CD1c-positive myeloid dendritic cell (primary cell): ENCODE results near the gene FAM43A.

Source experiments
- DNase-seq: peaks from one replicate; pipeline ENCODE4 v3.0.0-alpha.2; 2016; ENCODE audit errors: extremely low spot score

FAM43A gene

DNA sequence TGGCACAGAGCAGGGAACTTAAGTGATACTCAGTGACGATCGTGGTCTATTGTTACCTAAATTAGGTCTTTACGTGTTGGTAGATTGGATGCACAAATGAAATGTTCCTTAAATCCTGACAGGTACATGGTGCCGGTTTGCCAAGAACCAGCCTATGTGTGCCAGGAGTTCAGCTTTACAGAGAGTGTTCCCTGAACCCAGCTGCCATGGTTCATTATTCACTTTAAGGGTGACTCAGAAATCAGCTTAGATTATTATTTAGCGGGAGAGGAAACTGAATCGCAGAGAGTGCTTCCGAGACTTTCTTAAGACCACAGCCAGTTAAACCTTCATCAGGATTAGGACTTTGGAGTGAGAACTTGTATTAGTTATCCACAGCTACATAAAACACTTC lies 21.5 kb downstream of the FAM43A start:
- no peak for DNase-seq

DNA sequence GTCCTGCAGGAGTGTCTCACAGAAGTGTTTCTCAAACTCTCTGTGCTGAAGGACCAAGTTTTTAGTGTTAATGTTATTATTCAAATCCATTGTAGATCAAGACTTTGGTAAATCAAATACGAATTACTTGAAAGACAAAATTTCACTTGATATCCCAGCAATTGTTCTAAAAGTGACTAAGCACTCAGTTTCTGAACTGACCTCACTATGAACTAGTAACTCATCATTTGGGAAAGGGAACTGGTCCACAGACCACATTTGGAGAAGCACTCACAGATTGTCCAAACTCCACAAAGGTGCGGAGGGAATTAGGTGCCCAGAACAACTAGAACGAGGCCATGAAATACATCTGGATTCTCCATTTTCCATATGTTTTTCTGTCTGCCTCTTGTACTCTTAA lies 25.6 kb downstream of the FAM43A start:
- DNase-seq = peak; percentile 17

DNA sequence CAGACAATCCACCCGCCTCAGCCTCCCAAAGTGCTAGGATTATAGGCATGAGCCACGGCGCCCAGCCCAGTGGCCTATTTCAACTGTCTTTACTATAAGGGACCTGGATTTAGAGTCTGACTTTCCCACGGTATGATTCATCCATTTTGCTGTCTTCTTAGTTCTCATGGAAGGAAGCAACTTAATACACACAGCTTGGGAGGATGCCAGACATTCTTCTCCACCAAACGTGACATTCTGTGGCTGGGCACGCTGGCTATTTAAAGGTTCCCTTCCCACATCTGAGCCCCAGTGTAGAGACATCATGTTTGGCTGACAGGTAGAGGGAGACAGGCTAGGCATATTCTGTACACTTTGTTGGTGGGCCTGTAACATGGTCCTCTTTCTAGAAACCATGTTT lies 26.2 kb downstream of the FAM43A start:
- no peak for DNase-seq

DNA sequence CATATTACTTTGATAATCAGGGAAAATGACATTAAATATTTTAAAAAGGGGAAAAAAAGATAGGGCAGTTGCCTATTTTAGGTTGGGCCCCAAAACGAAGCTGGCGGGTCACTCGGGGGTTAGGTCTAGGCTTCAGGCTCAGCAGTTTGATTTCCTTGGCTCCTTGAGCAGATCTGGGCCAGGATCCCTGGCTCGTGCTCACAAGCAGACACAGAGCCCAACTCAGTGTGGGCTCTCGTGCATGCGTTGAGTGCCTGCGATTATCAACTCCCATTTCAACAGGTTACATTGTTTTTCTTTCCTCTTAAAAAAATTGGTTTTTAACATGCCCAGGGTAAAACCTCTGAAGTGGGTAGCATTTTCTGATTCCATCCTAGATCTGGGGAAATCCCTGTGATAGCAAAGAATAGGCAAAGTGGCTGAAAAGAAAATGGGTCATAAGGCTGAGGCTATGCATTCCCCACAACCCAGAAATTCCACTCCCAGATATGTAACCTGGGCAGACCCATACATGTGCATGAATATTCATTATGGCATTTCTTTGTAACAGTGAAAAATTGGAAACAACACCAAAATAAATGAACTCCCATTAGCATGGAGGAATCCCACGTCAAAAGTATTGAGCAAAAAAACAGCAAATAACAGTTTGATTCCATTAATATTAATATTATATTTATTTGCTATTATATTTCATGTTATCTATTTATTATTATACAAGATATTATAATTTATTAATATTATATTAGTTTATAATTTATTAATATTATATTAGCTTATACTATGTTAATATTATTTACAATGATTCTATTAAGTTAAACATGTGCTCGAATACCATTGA lies 27.8 kb downstream of the FAM43A start:
- no peak for DNase-seq

DNA sequence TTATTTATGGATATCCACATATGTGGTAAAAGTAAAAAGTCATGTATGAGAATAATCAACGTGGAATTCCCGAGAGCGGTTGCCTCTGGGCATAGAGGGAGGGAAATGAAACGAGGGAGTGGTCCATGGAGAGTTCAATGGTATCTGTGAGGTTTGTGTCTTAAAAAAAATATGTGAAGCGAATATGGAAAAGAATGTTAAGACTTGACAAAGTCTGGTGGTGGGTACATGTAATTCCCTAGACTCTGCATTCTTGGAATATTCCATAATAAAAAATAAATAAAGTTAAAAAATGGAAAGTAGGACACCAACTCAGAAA lies 28.4 kb downstream of the FAM43A start:
- DNase-seq = no peak

DNA sequence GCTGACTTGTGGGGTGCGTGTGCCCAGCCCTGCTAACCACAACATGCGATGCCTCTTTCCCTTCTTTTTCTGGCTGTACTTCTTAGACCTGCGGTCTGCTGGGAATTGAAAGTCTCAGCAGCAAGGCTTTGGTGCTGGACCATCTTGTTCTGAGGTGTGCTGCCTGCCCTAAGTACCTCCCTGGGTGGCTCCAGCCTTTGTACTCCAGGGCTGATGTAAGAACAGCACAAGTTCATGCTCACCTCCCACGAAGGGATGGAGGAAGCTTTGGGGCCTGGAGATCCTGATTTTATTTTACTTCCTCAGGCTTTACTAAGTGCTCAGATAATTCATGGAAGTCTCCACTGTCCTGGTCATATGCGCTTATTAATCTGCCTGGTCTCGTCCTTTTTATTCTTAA lies 28.9 kb downstream of the FAM43A start:
- no peak for DNase-seq

DNA sequence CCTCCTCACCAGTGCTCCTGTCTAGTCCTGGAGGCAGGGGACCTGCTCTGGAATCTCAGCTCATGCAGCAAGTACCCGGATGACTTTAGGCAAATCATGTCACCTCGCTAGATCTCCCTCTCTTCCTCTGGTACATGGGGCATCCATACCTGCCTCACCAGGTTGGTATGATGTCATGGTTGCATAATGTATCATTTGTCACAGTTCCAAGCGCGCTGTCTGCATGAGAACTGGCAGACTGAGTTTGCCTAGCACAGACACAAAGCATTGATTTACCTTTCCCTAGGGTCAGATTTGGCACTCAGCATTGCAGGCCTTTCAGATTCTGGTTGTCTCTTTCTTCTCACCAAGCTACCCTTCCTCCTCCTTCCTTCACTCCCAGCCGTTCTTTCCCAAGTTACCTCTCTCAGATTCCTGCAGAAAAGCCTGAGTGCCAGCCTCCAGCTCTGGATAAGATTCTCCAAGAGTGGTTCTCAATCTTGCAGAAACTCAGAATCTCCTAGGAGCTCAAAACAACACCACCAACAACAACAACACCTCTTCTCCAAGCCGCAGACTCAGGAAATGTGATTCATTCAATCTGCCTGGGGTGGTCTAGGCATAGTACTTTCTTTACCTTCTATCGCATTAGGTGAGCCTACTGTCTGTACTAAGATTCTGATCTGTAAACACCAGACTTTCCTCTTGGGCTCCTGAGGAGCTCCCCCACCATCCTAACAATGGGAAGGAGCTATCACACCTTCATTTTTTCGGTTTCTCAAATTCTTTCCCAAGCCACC lies 29.5 kb downstream of the FAM43A start:
- DNase-seq = no peak

DNA sequence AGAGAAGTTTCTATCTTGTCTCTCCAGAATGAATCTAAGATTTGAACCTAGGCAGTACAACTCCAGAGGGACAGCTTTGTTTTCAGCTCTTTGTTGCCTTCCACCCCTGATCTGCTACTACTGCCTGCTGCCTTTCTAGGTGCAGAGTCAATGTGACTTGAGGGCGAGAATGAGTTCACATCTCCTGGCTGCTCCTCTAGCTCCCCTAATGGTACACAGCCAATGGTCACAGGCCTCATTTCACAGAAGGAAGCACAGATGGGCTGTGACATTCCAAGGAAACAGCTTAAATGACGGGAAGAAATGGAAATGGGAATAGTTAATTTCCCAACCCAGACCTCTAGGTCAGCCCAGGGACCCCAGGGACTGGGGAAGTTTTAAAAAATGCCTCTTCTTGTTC lies 32.4 kb downstream of the FAM43A start:
- no peak for DNase-seq

DNA sequence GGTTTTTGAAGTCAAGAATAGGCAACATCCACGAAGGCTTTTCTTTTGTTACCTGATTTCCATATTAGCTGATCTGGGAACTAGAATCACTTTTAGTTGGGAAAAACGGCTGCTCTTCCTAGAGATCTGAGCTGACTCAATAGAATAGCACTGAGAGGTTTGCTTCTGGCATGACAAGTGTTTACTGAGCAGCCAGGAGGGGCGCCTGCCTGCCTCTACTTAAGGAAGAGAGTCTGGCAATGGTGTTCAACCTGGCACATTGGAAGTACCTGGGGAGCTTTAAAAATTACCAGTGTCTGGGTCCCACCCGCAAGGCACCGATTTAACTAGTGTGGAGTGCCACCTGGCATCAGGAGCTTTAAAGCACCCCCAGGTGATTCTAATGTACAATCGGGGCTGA lies 34.4 kb downstream of the FAM43A start:
- DNase-seq = no peak

DNA sequence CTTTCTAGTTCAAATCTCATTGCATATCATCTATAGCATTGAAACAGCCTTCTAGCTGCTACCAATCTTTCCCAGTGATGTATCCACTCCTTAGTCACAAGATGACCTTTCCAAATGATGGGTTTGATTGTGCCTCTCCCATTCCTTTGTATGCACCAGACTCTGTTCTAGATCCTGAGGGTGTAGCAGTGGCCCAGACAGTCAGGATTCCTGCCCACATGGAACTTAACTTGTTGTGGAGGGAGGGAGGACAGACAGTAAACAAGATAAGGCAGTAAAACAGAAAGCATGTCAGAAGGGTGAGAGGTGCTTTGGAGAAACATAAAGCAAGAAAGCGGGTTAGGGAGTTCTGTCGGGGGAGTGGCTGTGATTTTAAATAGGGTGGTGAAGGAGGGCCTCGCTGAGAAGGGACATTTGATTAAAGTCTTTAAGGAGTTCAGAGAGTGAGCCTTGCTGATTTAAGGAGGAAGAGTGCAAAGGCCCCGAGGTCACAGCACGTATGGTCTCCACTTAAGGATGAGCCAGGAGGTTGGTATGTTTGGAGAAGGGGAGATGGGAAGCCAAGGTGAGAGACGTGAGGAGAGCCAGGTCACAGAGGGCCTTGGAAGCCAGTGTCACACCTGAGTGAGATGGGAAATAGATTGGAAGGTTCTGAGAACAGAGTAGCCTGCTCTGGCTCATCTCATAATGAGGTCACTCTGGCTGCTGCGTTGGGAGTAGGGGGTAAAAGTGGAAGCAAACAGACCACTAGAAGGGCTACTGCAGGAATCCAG lies 38.3 kb downstream of the FAM43A start:
- DNase-seq = no peak

DNA sequence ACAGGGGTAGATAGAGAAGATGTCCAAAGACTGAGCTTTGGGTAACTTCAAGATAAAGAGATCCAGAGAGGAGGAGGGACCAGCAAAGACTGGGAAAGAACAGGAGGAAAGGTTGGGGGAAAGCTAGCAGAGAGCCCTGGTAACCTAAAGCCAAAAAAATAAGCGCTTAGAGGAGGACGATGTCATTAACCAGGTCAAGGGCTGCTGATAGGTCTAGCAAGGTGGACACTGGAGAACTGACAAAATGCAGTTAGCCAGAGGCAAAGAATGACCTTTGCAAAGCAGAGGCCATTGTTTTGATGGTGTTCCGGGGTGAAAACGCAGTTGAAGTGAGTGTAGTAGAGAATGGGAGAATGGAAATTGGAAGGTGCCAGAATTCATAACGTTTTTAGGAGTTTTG lies 39.7 kb downstream of the FAM43A start:
- no peak for DNase-seq

DNA sequence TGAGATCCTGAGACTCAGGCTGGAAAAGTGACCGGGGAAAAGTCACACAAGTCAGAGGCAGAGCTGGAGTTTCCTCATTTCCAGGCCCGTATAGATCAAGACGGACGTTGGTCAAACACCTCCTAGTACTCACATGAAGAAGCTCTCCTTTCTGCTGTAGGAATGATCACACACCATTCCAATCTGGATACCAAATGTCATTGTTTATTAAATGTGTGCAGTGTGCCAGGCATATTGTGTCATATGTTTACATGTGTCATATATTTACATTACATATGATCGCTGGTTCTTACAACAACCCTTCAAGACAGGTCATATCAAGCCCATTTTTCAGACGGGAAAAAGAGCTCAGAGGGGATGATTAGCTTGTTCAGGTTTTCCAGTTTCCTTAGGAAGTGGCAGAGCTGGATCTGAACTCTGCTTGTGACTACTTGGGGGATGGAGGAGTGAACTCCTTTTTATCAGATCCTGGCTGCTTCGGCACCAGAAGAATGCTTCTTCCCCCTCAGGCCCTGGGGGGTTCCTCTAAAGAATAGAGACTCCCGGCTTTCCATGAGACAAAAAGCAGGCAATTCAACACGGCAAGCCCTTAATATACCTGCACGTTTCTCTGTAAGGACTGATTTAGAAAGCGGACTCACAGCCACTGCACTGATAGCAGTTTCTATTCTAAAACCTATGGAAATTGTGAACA lies 41.9 kb downstream of the FAM43A start:
- no peak for DNase-seq

DNA sequence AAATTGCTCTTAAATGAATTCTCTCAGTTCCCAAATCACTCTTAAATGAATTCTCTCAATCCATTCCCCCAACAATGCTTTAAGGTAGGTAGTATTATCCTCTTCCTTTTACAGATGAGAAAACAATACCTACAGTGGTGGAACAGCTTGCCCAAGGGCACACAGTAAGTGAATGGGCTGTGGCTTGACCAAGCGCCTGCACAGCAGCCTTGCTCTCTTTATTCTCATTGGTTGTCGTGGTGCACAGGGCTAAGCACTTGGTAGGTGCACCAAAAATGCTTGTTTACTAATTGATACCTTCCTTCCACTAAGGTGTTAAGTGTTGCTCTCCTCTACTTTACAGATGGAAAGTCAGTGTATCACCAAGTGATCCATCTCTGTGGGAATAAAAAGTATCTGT lies 43.3 kb downstream of the FAM43A start:
- DNase-seq = no peak

DNA sequence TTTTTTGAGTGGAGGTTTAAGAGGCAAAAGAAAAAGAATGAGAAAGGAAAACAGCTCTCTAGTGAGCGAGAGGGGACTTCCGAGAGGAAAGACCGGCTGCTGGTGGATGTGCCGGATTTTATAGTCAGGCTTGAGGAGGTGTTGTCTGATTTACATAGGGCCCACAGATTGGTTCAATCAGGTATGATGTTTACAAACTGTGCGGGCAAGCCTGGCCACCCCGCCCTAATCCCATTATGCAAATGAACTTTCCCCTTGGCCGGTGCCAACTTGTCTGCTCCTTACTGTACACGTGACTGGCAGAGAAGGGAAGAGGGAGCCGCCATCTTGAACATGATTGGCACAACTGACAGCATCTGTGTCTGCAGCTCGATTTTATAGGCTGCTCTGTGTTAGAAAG lies 44.7 kb downstream of the FAM43A start:
- DNase-seq = no peak

DNA sequence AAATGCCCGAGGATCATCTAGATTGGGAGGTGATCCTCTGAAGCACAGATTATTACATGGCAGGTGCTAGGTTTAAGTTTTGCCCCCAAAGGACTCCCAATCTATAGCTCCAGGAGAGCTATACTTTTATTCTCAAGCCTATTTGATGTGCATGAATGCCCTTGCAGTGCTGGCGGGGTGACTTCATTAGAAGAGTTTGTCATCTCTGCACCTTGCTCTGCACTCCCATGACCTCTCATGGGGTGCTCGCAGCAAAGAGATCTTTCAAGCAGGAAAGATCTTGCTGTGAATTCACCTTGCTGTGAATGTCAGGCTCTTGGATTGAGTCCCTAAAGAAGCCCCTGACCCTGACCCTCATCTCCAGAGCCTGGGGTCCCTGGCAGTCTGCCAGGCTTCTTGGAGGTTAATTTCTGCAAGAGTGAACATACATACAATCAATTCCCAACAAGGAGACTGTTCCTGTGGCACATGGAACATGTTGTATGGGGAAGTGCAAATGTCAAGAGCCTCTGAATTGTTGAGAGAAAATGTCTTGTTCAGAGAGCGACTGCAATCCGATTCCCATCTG lies 45.9 kb downstream of the FAM43A start:
- DNase-seq = no peak

DNA sequence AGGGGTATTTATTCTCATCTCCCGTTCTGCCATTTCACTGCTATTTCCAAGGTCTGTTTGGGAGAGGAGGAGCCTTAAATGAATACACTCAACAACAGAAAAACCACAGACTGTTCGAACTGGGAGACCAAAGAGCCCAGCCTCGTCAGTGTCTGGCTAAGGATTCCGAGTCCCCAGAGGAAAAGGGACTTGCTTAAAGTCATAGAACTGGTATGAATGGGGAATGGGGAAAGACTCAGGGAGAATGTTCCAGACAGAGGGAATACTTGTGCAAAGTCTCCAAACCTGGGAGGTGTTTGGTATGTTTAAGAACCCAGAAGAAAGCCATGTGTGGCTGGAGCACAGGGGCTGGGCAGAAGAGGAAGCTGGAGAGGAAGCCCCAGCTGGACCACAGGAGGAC lies 46.9 kb downstream of the FAM43A start:
- DNase-seq = no peak

DNA sequence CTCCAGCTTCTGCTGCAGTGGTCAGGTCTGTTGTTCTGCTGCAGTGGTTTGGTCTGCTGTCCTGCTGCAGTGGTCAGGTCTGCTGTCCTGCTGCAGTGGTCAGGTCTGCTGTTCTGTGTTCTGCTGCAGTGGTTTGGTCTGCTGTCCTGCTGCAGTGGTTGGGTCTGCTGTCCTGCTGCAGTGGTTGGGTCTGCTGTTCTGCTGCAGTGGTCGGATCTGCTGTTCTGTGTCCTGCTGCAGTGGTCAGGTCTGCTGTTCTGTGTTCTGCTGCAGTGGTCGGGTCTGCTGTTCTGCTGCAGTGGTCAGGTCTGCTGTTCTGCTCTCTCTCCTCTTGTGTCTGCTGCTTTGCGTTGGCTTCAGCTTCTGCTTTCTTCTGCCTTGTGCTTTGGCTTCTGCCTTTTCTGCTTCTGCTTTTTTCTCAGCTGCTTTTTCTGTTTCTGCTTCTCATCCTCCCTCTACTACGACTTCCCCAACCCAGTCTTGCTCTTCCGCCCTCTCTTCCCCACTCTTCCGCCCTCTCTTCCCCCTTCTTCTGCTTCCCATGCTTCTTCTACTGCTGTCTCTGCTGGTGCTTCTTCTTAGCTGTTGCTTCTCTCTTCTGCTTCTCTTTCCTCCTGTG lies 50.7 kb downstream of the FAM43A start:
- peak; percentile 74 for DNase-seq

DNA sequence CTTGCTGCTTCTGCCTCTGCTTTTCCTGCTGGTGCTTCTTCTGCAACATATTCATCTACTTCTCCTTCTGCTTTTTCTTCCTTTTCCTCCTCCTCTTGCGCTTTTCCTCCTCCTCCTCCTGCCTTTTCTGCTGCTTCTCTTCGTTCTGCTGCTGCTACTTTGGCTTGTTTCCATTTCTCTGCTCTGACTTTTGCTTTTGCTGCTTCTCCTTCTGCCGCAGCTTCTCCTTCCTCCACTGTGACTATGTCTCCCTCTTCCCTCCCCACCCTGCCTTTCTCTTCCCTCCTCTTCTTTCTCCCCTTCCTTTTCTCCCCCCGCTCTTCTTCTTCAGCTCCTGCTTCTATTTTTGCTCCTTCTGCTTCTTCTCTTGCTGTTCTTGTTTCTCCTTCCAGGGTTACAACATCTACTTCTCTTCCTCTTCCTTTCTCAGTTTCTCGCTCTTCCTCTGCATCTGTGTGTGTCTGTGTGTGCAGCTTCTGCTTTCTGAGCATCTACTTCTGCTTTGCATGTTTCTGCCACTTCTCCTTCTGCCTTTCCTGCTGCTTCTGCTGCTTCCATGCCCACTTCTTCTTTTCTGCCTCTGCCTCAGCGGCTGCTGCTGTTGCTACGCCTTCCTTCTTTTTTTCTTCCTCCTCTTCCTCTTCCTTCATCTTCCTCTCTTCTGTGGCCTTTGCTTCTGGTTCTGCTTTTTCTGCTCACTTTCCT lies 51.4 kb downstream of the FAM43A start:
- peak; percentile 85 for DNase-seq
